PFSK-1 (cell line): ENCODE data around the gene DNAJC9.

Experiments
- FOXP2 ChIP-seq: optimal IDR thresholded peaks from 2 replicates; pipeline ENCODE3; 2011; ENCODE audit warnings: borderline replicate concordance, control low read depth, inconsistent platforms; ENCODE audit not compliant: insufficient read depth; ENCODE audit errors: extremely low read length, extremely low read depth
- POLR2AphosphoS5 ChIP-seq: IDR thresholded peaks from 2 replicates; pipeline ENCODE4 v1.6.1; 2012; ENCODE audit warnings: low read depth, mild to moderate bottlenecking, control low read depth, low read length, moderate library complexity
- REST ChIP-seq, 2 experiments: IDR thresholded peaks; 2 replicates each; pipeline versions ENCODE4 v1.6.1 to v1.8.0; 2011 to 2012; ENCODE audit warnings: low read depth in 2 of 2, low read length in 2 of 2, control low read depth in 1 of 2, inconsistent platforms in 1 of 2, mild to moderate bottlenecking in 1 of 2, moderate library complexity in 1 of 2; ENCODE audit not compliant: insufficient read depth in 1 of 2
- SIN3A ChIP-seq: IDR thresholded peaks from 2 replicates; pipeline ENCODE4 v1.6.1; 2012; ENCODE audit warnings: mild to moderate bottlenecking, low read length, moderate library complexity, borderline replicate concordance; ENCODE audit not compliant: insufficient read depth
- TAF1 ChIP-seq: IDR thresholded peaks from 2 replicates; pipeline ENCODE4 v1.6.1; 2012; ENCODE audit warnings: low read length, control low read depth, borderline replicate concordance; ENCODE audit not compliant: insufficient read depth

DNAJC9 gene

GRCh38 chr10:73220989-73221388 lies 26.1 kb downstream of the DNAJC9 start:
- TF ChIP-seq POLR2AphosphoS5 (no peak), TAF1 (no peak), SIN3A (no peak), REST (IDR thresholded peaks at IDR 0.05; ENCODE audit: insufficient read depth in 1 of 2, low read depth in 2 of 2, low read length in 2 of 2) (no peak), FOXP2 (no peak)

GRCh38 chr10:73219384-73219783 lies 27.7 kb downstream of the DNAJC9 start:
- TF ChIP-seq SIN3A (no peak), FOXP2 (no peak), POLR2AphosphoS5 (no peak), TAF1 (no peak), REST (IDR thresholded peaks at IDR 0.05; ENCODE audit: insufficient read depth in 1 of 2, low read depth in 2 of 2, low read length in 2 of 2) (no peak)

- TF ChIP-seq TAF1 = no peak
These were observed 28.4 kb downstream of the DNAJC9 start for GRCh38 chr10:73218431-73219191.

- no peak for TF ChIP-seq FOXP2
- no peak for TF ChIP-seq SIN3A
- no peak for TF ChIP-seq POLR2AphosphoS5
- no peak for TF ChIP-seq TAF1
These were observed 29.4 kb downstream of the DNAJC9 start for GRCh38 chr10:73217628-73218027.

- no peak for TF ChIP-seq FOXP2
- TF ChIP-seq REST (IDR thresholded peaks at IDR 0.05; ENCODE audit: insufficient read depth in 1 of 2, low read depth in 2 of 2, low read length in 2 of 2) = no peak
- no peak for TF ChIP-seq SIN3A
- no peak for TF ChIP-seq TAF1
- no peak for TF ChIP-seq POLR2AphosphoS5
These were observed 31.3 kb downstream of the DNAJC9 start for GRCh38 chr10:73215749-73216148.

GRCh38 chr10:73211106-73211811 lies 35.8 kb downstream of the DNAJC9 start:
- TF ChIP-seq POLR2AphosphoS5 (no peak), SIN3A (no peak), TAF1 (no peak), FOXP2 (no peak), REST (IDR thresholded peaks at IDR 0.05; ENCODE audit: insufficient read depth in 1 of 2, low read depth in 2 of 2, low read length in 2 of 2) (no peak)
